Measurements from ENCODE around the gene KLHDC2. TPM values are rescaled to one million over a fixed set of nuclear protein-coding genes. Genes with fewer than 3 reads are reported as not detected.

KLHDC2 gene
- total RNA-seq, 1 experiment from 2014 or later: 71.5 TPM

- Histone ChIP-seq H3K36me3 (replicated peaks; ENCODE audit: control insufficient read depth, insufficient read depth, low read length) (peaks cover 19% of the 10 kb centered on the region), H3K27me3 (ENCODE audit: control insufficient read depth, insufficient read depth, low read length) (no peaks in the 10 kb centered on the region), H3K4me3 (ENCODE audit: insufficient read depth, low read depth, low read length) (no peak overlapping the region)
- no peak for DNase-seq
Observed at GRCh38 chr14:49816844-49817243, 48.9 kb downstream of the KLHDC2 start.

GRCh38 chr14:49820176-49820575 is 52.2 kb downstream of the KLHDC2 start:
- peaks cover 17% of the 10 kb centered on the region for H3K36me3 ChIP-seq (replicated peaks; ENCODE audit: control insufficient read depth, insufficient read depth, low read length)

GRCh38 chr14:49828640-49829039 is 60.7 kb downstream of the KLHDC2 start:
- DNase-seq: no peak
- Histone ChIP-seq H3K4me3 (ENCODE audit: insufficient read depth, low read depth, low read length) (no peak overlapping the region), H3K36me3 (replicated peaks; ENCODE audit: control insufficient read depth, insufficient read depth, low read length) (peaks cover 34% of the 10 kb centered on the region), H3K27me3 (ENCODE audit: control insufficient read depth, insufficient read depth, low read length) (no peaks in the 10 kb centered on the region)

More at GRCh38 chr14:49820176-49820575, 52.2 kb downstream of the KLHDC2 start:
- Histone ChIP-seq H3K4me3 (ENCODE audit: insufficient read depth, low read depth, low read length) (no peak overlapping the region), H3K27me3 (ENCODE audit: control insufficient read depth, insufficient read depth, low read length) (no peaks in the 10 kb centered on the region)
- no peak for DNase-seq

Other genes starting within 250 kb of the KLHDC2 start
- gene RPS29, start 181.8 kb upstream of the KLHDC2 start, total RNA-seq (2014; rRNA removed; shearing (Covaris generic)): 4,430 and 8,199 TPM in 2 replicates
- 40.2 and 47.9 TPM in 2 replicates for gene LRR1, start 169.2 kb upstream of the KLHDC2 start, total RNA-seq (2014; rRNA removed; shearing (Covaris generic))
- 145 and 167 TPM in 2 replicates for gene RPL36AL, start 147.5 kb upstream of the KLHDC2 start, total RNA-seq (2014; rRNA removed; shearing (Covaris generic))
- 29.4 and 35.9 TPM in 2 replicates for gene MGAT2, start 147.4 kb upstream of the KLHDC2 start, total RNA-seq (2014; rRNA removed; shearing (Covaris generic))
- 28.2 and 28.9 TPM in 2 replicates for gene DNAAF2, start 132.9 kb upstream of the KLHDC2 start, total RNA-seq (2014; rRNA removed; shearing (Covaris generic))
- 30.8 and 36.5 TPM in 2 replicates for gene POLE2, start 79.9 kb upstream of the KLHDC2 start, total RNA-seq (2014; rRNA removed; shearing (Covaris generic))
- gene KLHDC1, start 75.0 kb upstream of the KLHDC2 start, total RNA-seq (2014; rRNA removed; shearing (Covaris generic)): 0.07 and 0.38 TPM in 2 replicates
- gene NEMF, start 84.6 kb downstream of the KLHDC2 start, total RNA-seq (2014; rRNA removed; shearing (Covaris generic)): 35.8 and 40.0 TPM in 2 replicates
- gene ARF6, start 124.9 kb downstream of the KLHDC2 start, total RNA-seq (2014; rRNA removed; shearing (Covaris generic)): 38.6 and 40.4 TPM in 2 replicates

Measured in H7 (cell line).